ENCODE measurements around the gene TMPRSS3.

The TMPRSS3 gene

DNA sequence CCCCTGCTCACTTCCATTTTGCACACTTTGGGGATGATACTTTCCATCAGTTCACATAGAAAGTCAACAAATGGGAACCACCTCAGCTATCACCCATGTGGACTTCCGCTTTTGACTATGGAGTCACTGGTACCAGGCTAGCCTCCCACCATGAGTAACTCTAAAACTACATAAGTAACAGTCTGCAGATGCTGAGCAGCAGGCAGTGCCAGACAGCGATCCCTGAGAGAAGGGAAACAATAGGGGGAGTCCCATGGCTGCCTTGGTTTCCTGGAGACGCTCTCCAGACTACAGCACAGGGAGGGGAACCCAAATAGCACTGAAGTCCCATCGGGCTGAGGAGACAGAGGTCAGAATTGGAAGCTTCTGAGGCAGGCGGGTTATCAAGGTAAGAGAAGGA lies 42.2 kb downstream of the TMPRSS3 start:
- in situ Hi-C loops (cut with MboI; ENCODE audit: low sequenced_read_pairs) = no loop called here

- in situ Hi-C loops (cut with MboI; ENCODE audit: low sequenced_read_pairs) = no loop called here
Measured at GRCh38 chr21:42352441-42353095, 43.3 kb downstream of the TMPRSS3 start.

DNA sequence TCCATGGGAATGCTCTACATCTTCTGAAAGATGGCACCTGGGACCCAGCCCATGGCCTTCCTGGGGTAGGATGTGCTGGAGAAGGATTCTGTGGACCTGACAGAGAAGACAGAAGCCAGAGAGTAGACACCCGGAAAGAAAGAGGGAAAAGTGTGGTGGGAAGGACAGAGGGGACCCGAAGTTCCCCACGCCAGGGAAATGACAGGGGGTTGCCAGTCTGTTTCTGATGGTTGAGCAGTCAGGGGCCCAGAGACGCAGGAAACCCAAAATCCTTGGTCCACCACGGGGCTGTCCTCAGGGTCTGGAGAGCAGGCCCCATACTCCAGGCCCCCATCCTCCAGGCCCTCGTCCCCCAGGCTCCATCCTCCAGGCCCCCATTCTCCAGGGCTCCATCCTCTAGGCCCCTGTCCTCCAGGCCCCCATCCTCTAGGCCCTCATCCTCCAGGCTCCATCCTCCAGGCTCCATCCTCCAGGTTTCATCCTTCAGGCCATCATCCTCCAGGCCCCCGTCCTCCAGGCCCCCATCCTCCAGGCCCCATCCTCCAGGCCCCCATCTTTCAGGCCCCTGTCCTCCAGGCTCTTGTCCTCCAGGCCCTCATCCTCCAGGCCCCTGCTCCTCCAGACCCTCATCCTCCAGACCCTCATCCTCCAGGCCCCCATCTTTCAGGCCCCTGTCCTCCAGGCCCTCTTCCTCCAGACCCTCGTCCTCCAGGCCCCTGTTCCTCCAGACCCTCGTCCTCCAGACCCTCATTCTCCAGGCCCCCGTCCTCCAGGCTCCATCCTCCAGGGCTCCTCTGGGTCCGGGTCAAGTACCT lies 44.0 kb downstream of the TMPRSS3 start:
- in situ Hi-C loops (cut with MboI; ENCODE audit: low sequenced_read_pairs) = no loop called here

DNA sequence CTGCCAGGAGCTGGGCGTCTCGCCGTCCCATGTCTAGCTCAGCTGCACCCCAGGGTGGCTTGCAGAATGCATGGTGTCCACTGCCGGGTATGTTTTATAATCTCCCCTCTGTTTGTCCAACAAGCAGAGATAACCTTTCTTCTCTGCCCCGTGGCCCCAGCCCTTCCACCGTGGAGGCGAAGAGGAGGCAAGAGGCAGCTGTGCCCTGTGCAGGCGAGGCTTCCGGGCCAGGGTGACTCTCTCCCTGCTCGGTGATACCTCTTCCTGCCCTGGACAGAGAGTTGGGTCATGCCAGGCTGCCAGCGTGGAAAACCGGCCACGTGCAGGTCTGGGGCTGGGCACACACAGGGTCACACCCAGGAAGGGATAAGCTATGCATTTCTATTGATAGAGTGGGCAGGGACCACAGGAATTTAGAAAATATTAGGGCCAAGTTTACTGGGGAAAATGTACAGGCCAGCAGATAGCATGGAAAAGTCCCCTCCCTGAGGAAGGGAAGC lies 44.9 kb downstream of the TMPRSS3 start, which contains the start of gene TFF2:
Gene TFF2 (minus strand): TSS at position 68 of the 500 bp plus-strand sequence. CDS start 37 bp downstream, at position 31.
- in situ Hi-C loops (cut with MboI; ENCODE audit: low sequenced_read_pairs) = no loop called here

DNA sequence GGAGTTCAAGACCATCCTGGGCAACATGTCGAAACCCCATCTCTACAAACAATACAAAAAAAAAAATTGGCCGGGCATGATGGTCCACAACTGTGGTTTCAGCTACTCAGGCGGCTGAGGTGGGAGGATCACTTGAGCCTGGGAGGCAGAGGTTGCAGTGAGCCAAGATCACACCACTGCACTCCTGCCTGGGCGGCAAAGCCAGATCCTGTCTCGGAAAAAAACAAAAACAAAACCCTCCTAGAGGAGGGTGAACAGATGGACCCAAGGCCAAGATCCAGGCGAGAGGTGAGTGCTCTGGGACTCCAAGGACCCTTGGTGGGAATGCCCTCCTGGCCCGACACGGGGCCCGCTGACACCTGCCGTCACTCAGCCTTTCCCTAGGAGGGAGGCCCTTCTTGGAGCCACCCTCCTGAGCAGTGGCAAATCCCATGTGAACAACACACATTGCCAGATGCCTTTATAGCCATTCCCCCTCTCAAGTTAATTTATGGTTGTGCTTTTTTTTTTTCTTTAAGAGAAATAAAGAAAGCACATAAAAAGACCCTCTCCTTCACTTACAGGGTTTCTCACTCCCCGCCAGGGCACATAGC lies 45.4 kb downstream of the TMPRSS3 start:
- in situ Hi-C loops (cut with MboI; ENCODE audit: low sequenced_read_pairs) = no loop called here

DNA sequence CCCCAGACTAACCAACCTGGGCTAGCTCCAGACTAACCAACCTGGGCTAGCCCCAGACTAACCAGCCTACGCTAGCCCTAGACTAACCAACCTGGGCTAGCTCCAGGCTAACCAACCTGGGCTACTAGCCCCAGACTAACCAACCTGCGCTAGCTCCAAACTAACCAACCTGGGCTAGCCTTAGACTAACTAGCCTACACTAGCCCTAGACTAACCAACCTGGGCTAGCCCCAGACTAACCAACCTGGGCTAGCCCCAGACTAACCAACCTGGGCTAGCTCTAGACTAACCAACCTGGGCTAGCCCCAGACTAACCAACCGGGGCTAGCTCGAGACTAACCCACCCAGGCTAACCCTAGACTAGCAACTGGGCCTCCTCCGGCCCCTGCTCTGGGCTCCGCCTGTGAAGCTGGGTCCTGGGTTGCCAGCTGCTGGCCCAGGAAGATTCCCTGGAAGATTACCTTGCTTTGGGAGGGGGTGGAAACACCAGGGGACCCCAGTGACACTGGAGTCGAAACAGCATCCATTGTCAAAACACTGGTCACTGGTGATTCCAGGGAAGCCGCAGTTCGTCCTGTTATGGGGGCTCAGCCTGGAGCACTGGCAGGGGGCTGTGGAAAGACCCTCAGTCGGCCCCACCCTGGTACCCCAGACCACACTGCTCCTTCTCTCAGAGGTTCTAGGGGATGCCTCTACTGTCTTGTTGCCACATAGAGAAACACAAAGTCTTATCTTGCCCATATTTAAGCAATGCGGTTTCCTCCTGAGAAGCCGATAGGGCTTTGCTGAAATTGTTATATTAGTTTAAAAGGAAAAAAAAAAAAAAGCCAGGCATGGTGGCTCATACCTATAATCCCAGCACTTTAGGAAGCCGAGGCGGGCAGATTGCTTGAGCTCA lies 46.2 kb downstream of the TMPRSS3 start:
- in situ Hi-C loops (cut with MboI; ENCODE audit: low sequenced_read_pairs) = no loop called here

GRCh38 chr21:42348762-42349161 lies 47.1 kb downstream of the TMPRSS3 start:
- in situ Hi-C loops (cut with MboI; ENCODE audit: low sequenced_read_pairs) = no loop called here

- in situ Hi-C loops (cut with MboI; ENCODE audit: low sequenced_read_pairs) = no loop called here
Measured at GRCh38 chr21:42347601-42348327, 48.1 kb downstream of the TMPRSS3 start.

GRCh38 chr21:42346866-42347600 lies 48.8 kb downstream of the TMPRSS3 start:
- in situ Hi-C loops (cut with MboI; ENCODE audit: low sequenced_read_pairs) = no loop called here

- in situ Hi-C loops (cut with MboI; ENCODE audit: low sequenced_read_pairs) = no loop called here
Measured at GRCh38 chr21:42346441-42346840, 49.4 kb downstream of the TMPRSS3 start.

GRCh38 chr21:42344631-42345030 lies 51.2 kb downstream of the TMPRSS3 start:
- in situ Hi-C loops (cut with MboI; ENCODE audit: low sequenced_read_pairs) = no loop called here

GRCh38 chr21:42343963-42344510 lies 51.8 kb downstream of the TMPRSS3 start:
- in situ Hi-C loops (cut with MboI; ENCODE audit: low sequenced_read_pairs) = no loop called here

GRCh38 chr21:42343556-42343955 lies 52.3 kb downstream of the TMPRSS3 start:
- in situ Hi-C loops (cut with MboI; ENCODE audit: low sequenced_read_pairs) = no loop called here

DNA sequence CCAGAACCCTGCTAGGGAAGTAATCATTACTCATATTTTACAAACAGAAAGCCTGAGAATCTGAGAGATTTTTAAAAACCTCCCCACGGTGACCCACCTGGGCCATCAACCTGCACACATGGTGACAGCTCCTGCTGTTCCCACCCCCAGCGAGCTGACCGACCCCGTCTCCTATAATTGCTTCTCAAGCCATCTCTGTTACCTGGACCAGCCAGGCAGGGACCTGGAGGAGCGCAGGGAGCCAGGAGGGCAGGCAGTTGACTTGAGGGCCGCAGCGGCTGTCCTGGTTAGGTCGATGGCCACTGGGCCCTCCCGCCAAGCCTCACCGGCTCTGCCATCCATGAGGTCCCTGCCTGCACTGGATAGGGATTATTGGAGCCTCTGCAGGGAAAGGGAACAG lies 52.8 kb downstream of the TMPRSS3 start:
- in situ Hi-C loops (cut with MboI; ENCODE audit: low sequenced_read_pairs) = no loop called here

GRCh38 chr21:42341776-42342542 lies 53.9 kb downstream of the TMPRSS3 start:
- in situ Hi-C loops (cut with MboI; ENCODE audit: low sequenced_read_pairs) = no loop called here

DNA sequence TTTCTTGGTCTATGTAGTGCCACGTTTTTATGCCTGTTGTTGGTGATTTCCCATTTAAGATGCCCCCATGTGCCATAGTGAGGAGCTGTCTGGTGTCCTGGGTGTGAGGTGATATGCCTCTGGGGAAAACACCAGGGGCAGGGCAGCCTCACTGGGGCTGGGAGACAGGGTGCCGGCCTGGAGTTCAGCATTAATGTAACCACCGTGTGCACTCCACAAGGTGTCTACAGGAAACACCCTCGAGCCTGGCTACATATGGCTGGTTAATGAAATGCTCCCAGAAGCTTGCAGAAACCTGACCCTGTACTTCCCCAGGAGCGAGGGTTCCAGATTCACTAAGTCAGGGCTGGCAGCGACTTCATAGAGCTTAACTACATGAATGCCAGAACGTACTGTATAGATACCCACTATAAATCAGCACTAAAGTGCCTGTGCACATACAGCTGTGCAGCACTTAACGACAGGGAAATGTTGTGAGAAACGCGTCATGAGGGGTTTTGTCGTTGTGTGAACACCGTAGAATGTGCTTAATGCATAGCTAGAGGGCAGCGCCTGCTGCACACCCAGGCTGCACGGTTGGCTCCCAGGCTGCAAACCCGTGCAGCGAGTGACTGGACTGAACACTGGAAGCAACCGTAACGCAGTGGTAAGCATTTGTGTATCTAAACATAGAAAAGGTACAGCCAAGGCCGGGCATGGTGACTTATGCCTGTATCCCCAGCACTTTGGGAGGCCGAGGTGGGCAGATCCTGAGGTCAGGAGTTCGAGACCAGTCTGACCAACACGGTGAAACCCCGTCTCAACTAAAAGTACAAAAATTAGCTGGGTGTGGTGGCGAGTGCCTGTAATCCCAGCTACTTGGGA lies 55.4 kb downstream of the TMPRSS3 start:
- in situ Hi-C loops (cut with MboI; ENCODE audit: low sequenced_read_pairs) = no loop called here
